ENCODE measurements around the gene PILRA. TPM values are rescaled to one million over a fixed set of nuclear protein-coding genes. Genes with fewer than 3 reads are reported as not detected.
"Not testable (repeated sequence)": the region's sequence is repeated elsewhere in the genome, so short reads cannot be mapped to it uniquely, and the experiment has no call there.

PILRA gene
- total RNA-seq, 2 donors from 2014 or later, result 2.1 to 12.8 TPM

DNA sequence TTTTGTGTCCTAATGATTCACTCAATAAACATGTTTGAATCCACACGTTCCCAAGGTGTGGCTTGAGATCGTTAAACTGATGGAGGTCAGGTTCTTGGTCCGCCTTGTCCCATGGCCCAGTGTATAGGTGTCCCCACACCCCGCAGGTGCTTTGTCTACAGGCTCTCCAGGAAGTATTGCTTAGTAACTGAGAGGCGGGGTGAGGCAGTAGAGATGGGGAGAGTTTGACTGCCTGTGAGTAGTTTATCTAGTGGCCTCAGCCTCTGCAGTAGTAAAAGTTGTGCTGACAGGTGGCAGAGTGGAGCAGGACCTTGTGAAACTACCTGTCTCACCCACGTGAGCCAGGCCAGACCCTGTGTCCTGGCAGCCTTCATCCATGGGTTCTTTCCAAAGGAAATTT, 32.0 kb upstream of the PILRA start:
- not testable (repeated sequence) for H3K27ac ChIP-seq (ENCODE audit: low read depth, low read length); H3K9ac ChIP-seq (ENCODE audit: extremely low read depth, low read length, poor library complexity, severe bottlenecking); H3K27me3 Mint-ChIP-seq (ENCODE audit: insufficient read depth); H3K27me3 ChIP-seq (ENCODE audit: control insufficient read depth, insufficient read depth, low read length, poor library complexity, severe bottlenecking); H3K4me1 ChIP-seq (ENCODE audit: control insufficient read depth, insufficient read depth, low read length); H3K4me3 Mint-ChIP-seq; H3K4me3 ChIP-seq (ENCODE audit: low read length); H3K9me3 Mint-ChIP-seq; H3K4me1 Mint-ChIP-seq; DNase-seq; H3K9me3 ChIP-seq (ENCODE audit: control insufficient read depth, low read length)
- H3K36me3 ChIP-seq (ENCODE audit: control insufficient read depth, insufficient read depth, low read length), result peaks cover 34% of the 10 kb centered on the region
- Mint-ChIP-seq H3K27ac (peak overlapping the region; percentile 60), H3K36me3 (ENCODE audit: low read depth) (peaks cover 51% of the 10 kb centered on the region)
- TF ChIP-seq, protein P1, sequence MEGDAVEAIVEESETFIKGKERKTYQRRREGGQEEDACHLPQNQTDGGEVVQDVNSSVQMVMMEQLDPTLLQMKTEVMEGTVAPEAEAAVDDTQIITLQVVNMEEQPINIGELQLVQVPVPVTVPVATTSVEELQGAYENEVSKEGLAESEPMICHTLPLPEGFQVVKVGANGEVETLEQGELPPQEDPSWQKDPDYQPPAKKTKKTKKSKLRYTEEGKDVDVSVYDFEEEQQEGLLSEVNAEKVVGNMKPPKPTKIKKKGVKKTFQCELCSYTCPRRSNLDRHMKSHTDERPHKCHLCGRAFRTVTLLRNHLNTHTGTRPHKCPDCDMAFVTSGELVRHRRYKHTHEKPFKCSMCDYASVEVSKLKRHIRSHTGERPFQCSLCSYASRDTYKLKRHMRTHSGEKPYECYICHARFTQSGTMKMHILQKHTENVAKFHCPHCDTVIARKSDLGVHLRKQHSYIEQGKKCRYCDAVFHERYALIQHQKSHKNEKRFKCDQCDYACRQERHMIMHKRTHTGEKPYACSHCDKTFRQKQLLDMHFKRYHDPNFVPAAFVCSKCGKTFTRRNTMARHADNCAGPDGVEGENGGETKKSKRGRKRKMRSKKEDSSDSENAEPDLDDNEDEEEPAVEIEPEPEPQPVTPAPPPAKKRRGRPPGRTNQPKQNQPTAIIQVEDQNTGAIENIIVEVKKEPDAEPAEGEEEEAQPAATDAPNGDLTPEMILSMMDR (conservative IDR thresholded peaks at IDR 0.05), result peak; percentile 16
- 60 to 91% methylated on average over 1 to 6 of the region's 6 CpGs for WGBS, 2 experiments (ENCODE audit: insufficient coverage in 1 of 2, insufficient read length in 1 of 2)

DNA sequence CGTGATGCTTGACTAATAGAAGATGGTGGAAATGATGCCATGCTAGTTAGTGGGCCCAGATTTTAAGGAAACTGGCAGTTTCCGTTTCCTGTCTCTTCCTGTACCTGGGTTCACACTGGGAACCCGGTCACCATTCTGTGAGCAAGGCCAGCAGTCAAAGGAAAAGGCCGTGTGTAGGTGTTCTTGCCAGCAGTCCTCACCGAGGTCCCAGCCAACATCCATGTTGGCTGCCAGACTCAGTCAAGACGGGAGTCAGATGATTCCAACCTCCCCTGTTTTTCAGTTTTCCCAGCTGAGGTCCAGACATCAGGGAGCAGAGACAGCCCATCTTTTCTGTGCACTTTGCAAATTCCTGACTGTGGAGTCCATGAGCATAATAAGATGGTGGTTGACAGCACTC, 30.5 kb upstream of the PILRA start:
- peaks cover 45% of the 10 kb centered on the region for H3K36me3 ChIP-seq (ENCODE audit: control insufficient read depth, insufficient read depth, low read length)
- Mint-ChIP-seq H3K27me3 (ENCODE audit: insufficient read depth) (no peaks in the 10 kb centered on the region), H3K4me3 (no peak overlapping the region), H3K4me1 (peaks cover 4% of the 10 kb centered on the region), H3K27ac (no peak overlapping the region), H3K36me3 (ENCODE audit: low read depth) (peaks cover 61% of the 10 kb centered on the region), H3K9me3 (no peaks in the 10 kb centered on the region)
- H3K9me3 ChIP-seq (ENCODE audit: control insufficient read depth, low read length), result no peaks in the 10 kb centered on the region
- no peaks in the 10 kb centered on the region for H3K4me1 ChIP-seq (ENCODE audit: control insufficient read depth, insufficient read depth, low read length)
- H3K27ac ChIP-seq (ENCODE audit: low read depth, low read length), result no peak overlapping the region
- no peaks in the 10 kb centered on the region for H3K27me3 ChIP-seq (ENCODE audit: control insufficient read depth, insufficient read depth, low read length, poor library complexity, severe bottlenecking)
- H3K9ac ChIP-seq (ENCODE audit: extremely low read depth, low read length, poor library complexity, severe bottlenecking), result no peak overlapping the region
- WGBS, 2 experiments (ENCODE audit: insufficient coverage in 1 of 2, insufficient read length in 1 of 2), result 93 to 95% methylated on average over 5 to 6 of the region's 6 CpGs
- no peak overlapping the region for H3K4me3 ChIP-seq (ENCODE audit: low read length)
- DNase-seq, result no peak
- TF ChIP-seq, protein P1 (conservative IDR thresholded peaks at IDR 0.05), result no peak

DNA sequence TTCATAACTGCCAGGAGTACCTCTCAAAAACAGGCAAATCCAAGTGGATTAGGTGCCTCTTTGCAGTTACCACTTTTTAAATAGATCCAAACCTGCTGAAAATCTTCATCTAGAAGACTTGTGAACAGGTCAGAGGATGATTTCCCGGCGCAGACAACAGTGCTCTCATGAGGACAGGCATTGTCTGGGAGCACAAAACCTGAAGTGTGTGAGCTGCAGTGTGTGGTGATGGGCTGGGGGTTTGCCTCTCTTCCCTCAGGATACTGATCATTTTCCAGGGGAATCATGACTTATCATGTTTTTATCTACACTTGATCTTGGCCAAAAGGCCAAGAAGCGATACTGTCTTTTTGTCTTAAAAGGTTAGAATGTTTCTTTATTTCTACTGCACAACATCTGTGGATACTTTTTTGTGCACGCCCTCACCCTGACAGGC, 29.1 kb upstream of the PILRA start:
- not testable (repeated sequence) for H3K9me3 ChIP-seq (ENCODE audit: control insufficient read depth, low read length); DNase-seq; H3K27ac ChIP-seq (ENCODE audit: low read depth, low read length); H3K9me3 Mint-ChIP-seq; H3K4me1 ChIP-seq (ENCODE audit: control insufficient read depth, insufficient read depth, low read length); H3K27ac Mint-ChIP-seq; H3K4me3 ChIP-seq (ENCODE audit: low read length); H3K27me3 Mint-ChIP-seq (ENCODE audit: insufficient read depth); H3K4me3 Mint-ChIP-seq; H3K27me3 ChIP-seq (ENCODE audit: control insufficient read depth, insufficient read depth, low read length, poor library complexity, severe bottlenecking); H3K9ac ChIP-seq (ENCODE audit: extremely low read depth, low read length, poor library complexity, severe bottlenecking); H3K4me1 Mint-ChIP-seq
- peaks cover 57% of the 10 kb centered on the region for H3K36me3 Mint-ChIP-seq (ENCODE audit: low read depth)
- 92% methylated on average over 2 of the region's 4 CpGs; no CpG with 5 or more reads in 1 of the 2 experiments for WGBS, 2 experiments (ENCODE audit: insufficient coverage in 1 of 2, insufficient read length in 1 of 2)
- peaks cover 52% of the 10 kb centered on the region for H3K36me3 ChIP-seq (ENCODE audit: control insufficient read depth, insufficient read depth, low read length)
